K562 (cell line): Measurements from ENCODE around the gene WNT7B. TPM values are rescaled to one million over a fixed set of nuclear protein-coding genes. Genes with fewer than 3 reads are reported as not detected.

ENCODE experiments used
- ATAC-seq: fragments of 200-7000 bp; cut with Tn5 transposase; 3 replicates; pipeline ENCODE4 v1.9.1; 2020; ENCODE audit warnings: moderate library complexity
- BruUV-seq: library from RNA; stranded (reverse); fragments of 400-500 nt; replicated peaks from 2 replicates; lab custom pipeline; 2021; lab: Mats Ljungman, UMichigan
- CTCF ChIA-PET: fragments of 300-600 bp; formaldehyde crosslinking; extraction: SDS; loops from one replicate; lab custom pipeline; 2021; ENCODE audit warnings: low intra/inter-chr PET ratio; lab: Yijun Ruan, JAX
- POLR2A ChIA-PET: fragments of 300-600, 350-650 bp; sonication (Branson Sonifier 250); formaldehyde crosslinking; extraction: SDS; loops from one replicate; lab custom pipeline; 2021; ENCODE audit warnings: antibody characterized with exemption, inconsistent platforms; lab: Yijun Ruan, JAX
- DNase-seq, 4 experiments: peaks; one replicate each; pipeline versions ENCODE4 v3.0.0 to v3.0.0-alpha.2; 2011 to 2018; ENCODE audit warnings: low spot score in 3 of 4, mixed read lengths in 3 of 4; ENCODE audit errors: extremely low read depth in 1 of 4
- FAIRE-seq: peaks from 2 replicates; lab custom pipeline; 2011; peaks lifted over from hg19 to GRCh38; lab: Jason Lieb, UNC
- H2AFZ ChIP-seq: 2 replicates; pipeline ENCODE4 v1.6.0; 2011; ENCODE audit warnings: low read depth, low read length, control low read depth, inconsistent platforms
- H3K27ac ChIP-seq: fragments of 200-600 bp; 3 replicates; pipeline ENCODE4 v1.8.0; 2011; ENCODE audit warnings: low read depth, mild to moderate bottlenecking, control low read depth, inconsistent platforms, low read length, moderate library complexity, mixed read lengths; ENCODE audit errors: extremely low read depth
- H3K27me3 ChIP-seq, 2 experiments: fragments of 300-600 bp in 1 of 2; 2 replicates in 1 of 2; 3 replicates in 1 of 2; pipeline versions ENCODE4 v1.6.0 to v1.8.0; 2011; ENCODE audit warnings: inconsistent platforms in 2 of 2, low read length in 2 of 2, mild to moderate bottlenecking in 1 of 2, mixed read lengths in 1 of 2, moderate library complexity in 1 of 2; ENCODE audit not compliant: control insufficient read depth in 2 of 2, insufficient read depth in 2 of 2
- H3K36me3 ChIP-seq: fragments of 300-600 bp; 3 replicates; pipeline ENCODE4 v1.8.0; 2011; ENCODE audit warnings: mild to moderate bottlenecking, low read length, inconsistent platforms; ENCODE audit not compliant: control insufficient read depth, insufficient read depth
- H3K4me1 ChIP-seq, 2 experiments: fragments of 200-600 bp in 1 of 2; replicated peaks in 1 of 2; 2 replicates in 1 of 2; 3 replicates in 1 of 2; pipeline versions ENCODE4 v1.5.1 to v1.8.0; 2011; ENCODE audit warnings: inconsistent platforms in 2 of 2, low read length in 2 of 2, mild to moderate bottlenecking in 1 of 2, mixed read lengths in 1 of 2, moderate library complexity in 1 of 2; ENCODE audit not compliant: control insufficient read depth in 2 of 2, insufficient read depth in 2 of 2
- H3K4me2 ChIP-seq: 2 replicates; pipeline ENCODE4 v1.6.1; 2011; ENCODE audit warnings: low read length, control low read depth, inconsistent platforms, mixed read lengths; ENCODE audit not compliant: insufficient read depth
- H3K4me3 ChIP-seq: fragments of 200-600 bp; sonication (generic), shearing (Covaris generic); 2 replicates; pipeline ENCODE4 v1.5.1; 2016; ENCODE audit warnings: control low read depth, inconsistent platforms
- H3K79me2 ChIP-seq: fragments of 200-600 bp; 3 replicates; pipeline ENCODE4 v1.8.0; 2011; ENCODE audit warnings: low read length, inconsistent platforms; ENCODE audit not compliant: control insufficient read depth, insufficient read depth
- H3K9ac ChIP-seq, 2 experiments: 2 replicates each; pipeline versions ENCODE4 v1.6.0 to v1.6.1; 2011; ENCODE audit warnings: low read depth in 2 of 2, low read length in 2 of 2, control low read depth in 1 of 2, inconsistent platforms in 1 of 2, mild to moderate bottlenecking in 1 of 2, mixed read lengths in 1 of 2; ENCODE audit not compliant: insufficient read depth in 1 of 2
- H3K9me1 ChIP-seq: one replicate; pipeline ENCODE4 v1.6.0; 2011; ENCODE audit warnings: inconsistent platforms, mild to moderate bottlenecking, low read length, moderate library complexity; ENCODE audit not compliant: control insufficient read depth, insufficient read depth
- H3K9me3 ChIP-seq: replicated peaks from 2 replicates; pipeline ENCODE4 v1.5.1; 2011; ENCODE audit warnings: low read depth, low read length, inconsistent platforms; ENCODE audit not compliant: control insufficient read depth, insufficient read depth
- H4K20me1 ChIP-seq: replicated peaks from 2 replicates; pipeline ENCODE4 v1.6.1; 2011; ENCODE audit warnings: low read length, inconsistent platforms, mixed read lengths; ENCODE audit not compliant: control insufficient read depth, insufficient read depth
- ELF2 ChIP-seq: fragments of 250-450 bp; sonication (Bioruptor Pico); IDR thresholded peaks from 2 replicates; pipeline ENCODE4 v1.5.0; 2021; ENCODE audit warnings: mild to moderate bottlenecking
- FOXJ3 ChIP-seq: sonication (generic); formaldehyde crosslinking; IDR thresholded peaks from 2 replicates; pipeline ENCODE4 v1.4.0; 2020; ENCODE audit warnings: mild to moderate bottlenecking, missing genetic modification reagents
- JUN ChIP-seq, 2 experiments: sonication (generic) in 1 of 2; formaldehyde crosslinking in 1 of 2; IDR thresholded peaks; 2 replicates each; pipeline versions ENCODE4 v1.6.1 to v1.8.0; 2012 to 2022; ENCODE audit warnings: borderline replicate concordance in 2 of 2, mild to moderate bottlenecking in 2 of 2, improper control_type of control experiment in 1 of 2, low read depth in 1 of 2, low read length in 1 of 2, missing genetic modification reagents in 1 of 2
- MAX ChIP-seq: sonication (generic); formaldehyde crosslinking; IDR thresholded peaks from 2 replicates; pipeline ENCODE4 v1.9.0; 2022; ENCODE audit warnings: mild to moderate bottlenecking, missing genetic modification reagents
- NCOA4 ChIP-seq: fragments of 450-650 bp; IDR thresholded peaks from 2 replicates; pipeline ENCODE4 v1.6.1; 2018; ENCODE audit warnings: mild to moderate bottlenecking; ENCODE audit not compliant: partially characterized antibody
- PHTF2 ChIP-seq: fragments of 250-450 bp; sonication (Bioruptor Pico); IDR thresholded peaks from 2 replicates; pipeline ENCODE4 v1.5.0; 2021; ENCODE audit warnings: mild to moderate bottlenecking
- ZNF174 ChIP-seq: fragments of 250-450 bp; sonication (Bioruptor Pico); IDR thresholded peaks from 2 replicates; pipeline ENCODE4 v1.4.0; 2020; ENCODE audit warnings: mild to moderate bottlenecking
- WGBS: fragments of 100-300 bp; shearing (Covaris generic); methylation state at CpG from one replicate; pipeline ENCODE4 v1.1.6; 2016; ENCODE audit warnings: low coverage, mixed read lengths; ENCODE audit not compliant: insufficient coverage; ENCODE audit errors: missing lambda C conversion rate; 5-methylcytosine and 5-hydroxymethylcytosine counted together
- in situ Hi-C: fragments of 300-500 bp; cut with MboI; formaldehyde crosslinking; loops from 4 replicates; pipeline ENCODE4 v1.15.0; 2018; ENCODE audit warnings: inconsistent platforms, mixed read lengths
- intact Hi-C: fragments of 100-400 bp; cut with micrococcal nuclease; formaldehyde crosslinking; loops from 2 replicates; pipeline ENCODE4 v1.14.2; 2022
- polyA plus RNA-seq, 8 experiments: library from polyadenylated mRNA; depleted of rRNA in 4 of 8; stranded (reverse) in 5 of 8; unstranded in 3 of 8; fragments of >200 nt; fragmentation: Nextera tagmentation in 2 of 8; fragmentation: Illumina TruSeq in 1 of 8; extraction: Ambion mirVana in 2 of 8; extraction: Trizol in 1 of 8; gene quantifications; 2 replicates each; pipeline versions ENCODE4 v1.2.1 to v1.2.3, GENCODE V29; 2011 to 2014; ENCODE audit warnings: inconsistent platforms in 1 of 8, missing spikeins in 1 of 8
- total RNA-seq, 7 experiments: library from RNA; depleted of rRNA in 6 of 7; stranded (reverse); fragments of >200 nt in 6 of 7; fragmentation: Illumina TruSeq in 2 of 7; extraction: Trizol in 2 of 7; gene quantifications; 2 replicates each; pipeline versions ENCODE4 v1.2.1 to v1.2.3, GENCODE V29; 2011 to 2021; ENCODE audit warnings: low replicate concordance in 1 of 7
- TF ChIP-seq, protein P1 (sequence below), 3 experiments: fragments of 200-800 bp in 1 of 3; fragments of 250-450 bp in 1 of 3; fragments of 450-650 bp in 1 of 3; sonication (Bioruptor Pico) in 1 of 3; sonication (Bioruptor generic) in 1 of 3; formaldehyde crosslinking in 1 of 3; IDR thresholded peaks; 2 replicates each; pipeline versions ENCODE4 v1.6.1 to v1.8.0; 2016 to 2022; ENCODE audit warnings: mild to moderate bottlenecking in 2 of 3, missing genetic modification characterization in 2 of 3, missing compliant biosample characterization in 1 of 3, moderate library complexity in 1 of 3
- TF ChIP-seq, protein P2 (sequence below): fragments of 200-800 bp; sonication (Bioruptor generic); IDR thresholded peaks from 2 replicates; pipeline ENCODE4 v1.6.1; 2017; ENCODE audit warnings: missing genetic modification characterization, missing compliant biosample characterization

The WNT7B gene
- total and polyA plus RNA-seq, 9 of the 15 experiments (the other 6 are each of a cell fraction or from before 2014, with no cell fraction given), result not detected

GRCh38 chr22:45885171-45885840 lies 91.7 kb downstream of the WNT7B start:
- FAIRE-seq, result no peak
- BruUV-seq, result no TSS peak
- DNase-seq, result no peak

More at GRCh38 chr22:45885171-45885840, 91.7 kb downstream of the WNT7B start:
- ChIA-PET CTCF (no interaction called here), POLR2A (interaction anchor here (0.6 to 0.7 kb wide), 2 partner anchors 94 to 314 kb away, joined by 3 read pairs; no protein-coding TSS in a partner anchor)
- Histone ChIP-seq H3K4me1 (peaks cover 0 to 27% of the 10 kb centered on the region in 2 experiments; a peak in 2 of 5 replicates), H4K20me1 (peaks cover 6% of the 10 kb centered on the region), H3K27ac (no peak overlapping the region), H3K4me3 (no peak overlapping the region), H3K9me3 (no peaks in the 10 kb centered on the region), H2AFZ (no peak overlapping the region), H3K36me3 (no peaks in the 10 kb centered on the region), H3K27me3 (peaks cover 6 to 64% of the 10 kb centered on the region in 2 experiments), H3K4me2 (no peak overlapping the region), H3K9me1 (no peaks in the 10 kb centered on the region), H3K9ac (no peak overlapping the region), H3K79me2 (no peaks in the 10 kb centered on the region)
- intact Hi-C loops (no loop called here), in situ Hi-C loops (no loop called here)
- WGBS, result 0% methylated on average over 2 of the region's 16 CpGs
- ATAC-seq, result no peak
- TF ChIP-seq, protein P1, sequence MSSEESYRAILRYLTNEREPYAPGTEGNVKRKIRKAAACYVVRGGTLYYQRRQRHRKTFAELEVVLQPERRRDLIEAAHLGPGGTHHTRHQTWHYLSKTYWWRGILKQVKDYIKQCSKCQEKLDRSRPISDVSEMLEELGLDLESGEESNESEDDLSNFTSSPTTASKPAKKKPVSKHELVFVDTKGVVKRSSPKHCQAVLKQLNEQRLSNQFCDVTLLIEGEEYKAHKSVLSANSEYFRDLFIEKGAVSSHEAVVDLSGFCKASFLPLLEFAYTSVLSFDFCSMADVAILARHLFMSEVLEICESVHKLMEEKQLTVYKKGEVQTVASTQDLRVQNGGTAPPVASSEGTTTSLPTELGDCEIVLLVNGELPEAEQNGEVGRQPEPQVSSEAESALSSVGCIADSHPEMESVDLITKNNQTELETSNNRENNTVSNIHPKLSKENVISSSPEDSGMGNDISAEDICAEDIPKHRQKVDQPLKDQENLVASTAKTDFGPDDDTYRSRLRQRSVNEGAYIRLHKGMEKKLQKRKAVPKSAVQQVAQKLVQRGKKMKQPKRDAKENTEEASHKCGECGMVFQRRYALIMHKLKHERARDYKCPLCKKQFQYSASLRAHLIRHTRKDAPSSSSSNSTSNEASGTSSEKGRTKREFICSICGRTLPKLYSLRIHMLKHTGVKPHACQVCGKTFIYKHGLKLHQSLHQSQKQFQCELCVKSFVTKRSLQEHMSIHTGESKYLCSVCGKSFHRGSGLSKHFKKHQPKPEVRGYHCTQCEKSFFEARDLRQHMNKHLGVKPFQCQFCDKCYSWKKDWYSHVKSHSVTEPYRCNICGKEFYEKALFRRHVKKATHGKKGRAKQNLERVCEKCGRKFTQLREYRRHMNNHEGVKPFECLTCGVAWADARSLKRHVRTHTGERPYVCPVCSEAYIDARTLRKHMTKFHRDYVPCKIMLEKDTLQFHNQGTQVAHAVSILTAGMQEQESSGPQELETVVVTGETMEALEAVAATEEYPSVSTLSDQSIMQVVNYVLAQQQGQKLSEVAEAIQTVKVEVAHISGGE (CRISPR knock-in tag; IDR thresholded peaks at IDR 0.05), result no peak
- TF ChIP-seq NCOA4 (no peak), ELF2 (CRISPR knock-in tag) (no peak), MAX (no peak), JUN (IDR thresholded peaks at IDR 0.05; ENCODE audit: borderline replicate concordance, low read depth, low read length) (no peak), JUN (CRISPR knock-in tag; IDR thresholded peaks at IDR 0.05; ENCODE audit: borderline replicate concordance) (no peak), ZNF174 (CRISPR knock-in tag) (no peak), FOXJ3 (no peak), PHTF2 (no peak)
- TF ChIP-seq, protein P2, sequence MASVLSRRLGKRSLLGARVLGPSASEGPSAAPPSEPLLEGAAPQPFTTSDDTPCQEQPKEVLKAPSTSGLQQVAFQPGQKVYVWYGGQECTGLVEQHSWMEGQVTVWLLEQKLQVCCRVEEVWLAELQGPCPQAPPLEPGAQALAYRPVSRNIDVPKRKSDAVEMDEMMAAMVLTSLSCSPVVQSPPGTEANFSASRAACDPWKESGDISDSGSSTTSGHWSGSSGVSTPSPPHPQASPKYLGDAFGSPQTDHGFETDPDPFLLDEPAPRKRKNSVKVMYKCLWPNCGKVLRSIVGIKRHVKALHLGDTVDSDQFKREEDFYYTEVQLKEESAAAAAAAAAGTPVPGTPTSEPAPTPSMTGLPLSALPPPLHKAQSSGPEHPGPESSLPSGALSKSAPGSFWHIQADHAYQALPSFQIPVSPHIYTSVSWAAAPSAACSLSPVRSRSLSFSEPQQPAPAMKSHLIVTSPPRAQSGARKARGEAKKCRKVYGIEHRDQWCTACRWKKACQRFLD, result no peak
